ENCODE measurements around the gene FAR1.
"Not testable (repeated sequence)": the region's sequence is repeated elsewhere in the genome, so short reads cannot be mapped to it uniquely, and the experiment has no call there.

The FAR1 gene

DNA sequence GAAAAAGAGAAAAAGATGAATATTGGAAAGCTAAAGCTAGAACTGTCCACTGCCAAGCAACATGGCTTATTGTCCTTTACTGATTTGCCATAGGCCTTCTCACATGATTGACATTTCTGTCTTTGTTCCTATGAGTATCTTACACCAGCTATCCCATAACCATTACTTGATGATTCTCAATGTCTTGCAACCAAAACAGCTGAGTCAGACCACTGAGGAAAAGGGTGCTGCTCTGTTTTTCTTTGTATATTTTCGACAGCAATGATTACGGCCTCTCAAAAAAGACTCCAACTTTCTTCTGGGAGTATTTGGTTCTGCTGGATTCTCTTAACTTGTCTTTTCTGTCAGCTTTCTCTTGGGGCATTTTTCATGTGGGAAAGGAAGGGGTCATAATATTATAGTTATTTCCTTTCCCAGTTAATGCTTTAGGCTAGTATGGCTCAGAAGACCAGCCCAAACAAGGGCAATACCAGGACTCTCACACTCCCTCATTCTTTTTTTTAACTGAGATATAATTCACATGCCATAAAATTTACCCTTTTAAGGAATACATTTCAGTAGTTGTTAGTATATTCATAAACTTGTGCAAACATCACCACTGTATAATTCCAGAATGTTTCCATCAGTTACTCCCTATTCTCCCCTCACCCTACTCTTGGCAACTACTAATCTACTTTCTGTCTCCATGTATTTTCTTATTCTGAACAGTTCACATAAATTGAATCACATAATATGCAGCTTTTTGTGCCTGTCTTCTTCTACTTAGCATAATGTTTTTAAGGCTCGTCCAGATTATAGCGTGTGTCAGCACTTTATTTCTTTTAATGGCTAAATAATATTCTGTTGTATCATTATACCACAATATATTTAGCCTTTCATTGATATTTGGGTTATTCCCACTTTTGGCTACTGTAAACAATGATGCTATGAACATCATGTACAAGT lies 31.1 kb upstream of the FAR1 start:
- TF ChIP-seq ZFX (IDR thresholded peaks at IDR 0.05): no peak
- TF ChIP-seq, protein P1, sequence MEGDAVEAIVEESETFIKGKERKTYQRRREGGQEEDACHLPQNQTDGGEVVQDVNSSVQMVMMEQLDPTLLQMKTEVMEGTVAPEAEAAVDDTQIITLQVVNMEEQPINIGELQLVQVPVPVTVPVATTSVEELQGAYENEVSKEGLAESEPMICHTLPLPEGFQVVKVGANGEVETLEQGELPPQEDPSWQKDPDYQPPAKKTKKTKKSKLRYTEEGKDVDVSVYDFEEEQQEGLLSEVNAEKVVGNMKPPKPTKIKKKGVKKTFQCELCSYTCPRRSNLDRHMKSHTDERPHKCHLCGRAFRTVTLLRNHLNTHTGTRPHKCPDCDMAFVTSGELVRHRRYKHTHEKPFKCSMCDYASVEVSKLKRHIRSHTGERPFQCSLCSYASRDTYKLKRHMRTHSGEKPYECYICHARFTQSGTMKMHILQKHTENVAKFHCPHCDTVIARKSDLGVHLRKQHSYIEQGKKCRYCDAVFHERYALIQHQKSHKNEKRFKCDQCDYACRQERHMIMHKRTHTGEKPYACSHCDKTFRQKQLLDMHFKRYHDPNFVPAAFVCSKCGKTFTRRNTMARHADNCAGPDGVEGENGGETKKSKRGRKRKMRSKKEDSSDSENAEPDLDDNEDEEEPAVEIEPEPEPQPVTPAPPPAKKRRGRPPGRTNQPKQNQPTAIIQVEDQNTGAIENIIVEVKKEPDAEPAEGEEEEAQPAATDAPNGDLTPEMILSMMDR (conservative IDR thresholded peaks at IDR 0.05): no peak
- no peak overlapping the region for H3K27ac ChIP-seq

DNA sequence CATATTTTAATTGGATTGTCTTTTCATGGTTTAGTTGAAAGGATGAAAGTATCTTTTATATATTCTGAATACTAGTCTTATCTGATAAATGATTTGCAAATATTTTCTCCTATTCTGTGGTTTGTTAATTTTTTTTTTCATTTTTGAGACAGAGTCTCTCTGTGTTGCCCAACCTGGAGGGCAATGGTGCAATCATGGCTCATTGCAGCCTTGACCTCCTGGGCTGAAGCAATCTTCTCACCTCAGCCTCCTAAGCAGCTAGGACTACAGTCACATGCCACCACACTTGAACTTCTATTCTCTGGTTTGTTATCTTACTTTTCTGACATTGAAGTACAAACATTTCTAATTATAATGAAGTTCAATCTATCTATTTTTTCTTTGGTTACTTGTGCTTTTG lies 30.0 kb upstream of the FAR1 start:
- TF ChIP-seq ZFX (IDR thresholded peaks at IDR 0.05): no peak
- TF ChIP-seq, protein P1 (conservative IDR thresholded peaks at IDR 0.05): no peak
- H3K27ac ChIP-seq: no peak overlapping the region

DNA sequence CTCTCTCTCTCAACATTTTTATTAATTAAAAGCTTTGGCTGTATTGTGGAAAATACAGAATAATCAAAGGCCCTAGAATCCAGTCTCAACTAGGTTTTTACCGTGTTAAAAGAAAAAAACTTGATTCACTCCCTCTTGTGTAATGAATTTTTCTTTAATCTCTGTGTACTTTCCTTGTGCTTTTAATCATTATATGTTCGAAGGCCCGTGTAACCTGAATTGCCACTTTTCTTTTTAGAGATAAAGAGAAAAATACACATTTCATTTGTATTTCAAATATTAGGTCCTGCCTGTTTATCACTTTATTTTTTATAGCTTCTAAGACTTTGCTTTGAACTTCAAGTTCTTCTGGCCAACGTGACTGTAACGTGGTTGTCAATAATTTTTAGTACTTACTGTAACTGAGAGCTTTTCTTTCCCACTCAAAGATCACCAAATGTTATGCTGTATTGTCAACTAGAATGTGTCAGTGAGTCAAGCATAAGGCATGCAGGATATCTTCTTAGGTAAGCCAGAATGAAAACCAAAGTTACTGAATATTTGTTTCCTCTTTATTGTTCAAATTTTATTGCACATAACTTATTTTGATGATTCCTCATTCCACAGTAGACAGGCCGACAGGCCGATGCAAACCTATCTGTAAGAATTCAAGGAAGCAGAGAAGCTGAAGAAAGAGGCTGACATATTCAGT lies 23.3 kb upstream of the FAR1 start:
- H3K27ac ChIP-seq: no peak overlapping the region
- no peak for TF ChIP-seq ZFX (IDR thresholded peaks at IDR 0.05)
- TF ChIP-seq, protein P1 (conservative IDR thresholded peaks at IDR 0.05): no peak

DNA sequence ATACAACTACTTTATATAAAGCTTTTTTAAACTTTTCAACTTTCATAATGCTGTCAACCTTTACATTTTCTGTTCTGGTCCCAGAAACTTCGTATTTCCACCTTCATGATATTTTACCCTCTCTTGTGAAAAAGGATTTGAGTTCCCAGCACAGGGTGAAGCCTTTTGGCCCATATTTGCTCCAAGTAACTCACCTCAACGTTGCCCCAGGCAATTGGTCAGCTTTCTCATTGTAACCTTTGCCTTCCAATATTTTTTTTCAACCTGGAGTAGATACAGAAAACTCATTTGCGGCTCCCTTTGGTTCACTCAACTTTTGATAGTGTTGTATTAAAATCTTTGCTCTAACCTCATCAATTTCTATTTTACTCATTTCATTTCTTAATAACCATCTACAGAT lies 21.1 kb upstream of the FAR1 start:
- no peak overlapping the region for H3K27ac ChIP-seq
- no peak for TF ChIP-seq ZFX (IDR thresholded peaks at IDR 0.05)
- TF ChIP-seq, protein P1 (conservative IDR thresholded peaks at IDR 0.05): no peak

DNA sequence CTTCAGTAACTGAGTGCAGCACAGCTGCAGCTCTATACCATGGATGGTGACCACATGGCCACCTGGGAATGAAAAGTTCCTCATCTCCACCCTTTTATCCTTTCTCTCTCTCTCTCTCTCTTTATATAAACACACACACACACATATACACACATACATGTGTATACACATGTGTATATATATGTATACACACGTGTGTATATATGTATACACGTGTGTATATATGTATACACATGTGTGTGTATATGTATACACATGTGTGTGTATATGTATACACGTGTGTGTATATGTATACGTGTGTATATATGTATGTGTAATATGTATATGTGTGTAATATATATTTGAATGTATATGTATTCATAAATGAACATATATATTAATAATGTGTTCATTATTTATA lies 18.8 kb upstream of the FAR1 start:
- H3K27ac ChIP-seq: no peak overlapping the region
- no peak for TF ChIP-seq ZFX (IDR thresholded peaks at IDR 0.05)
- TF ChIP-seq, protein P1 (conservative IDR thresholded peaks at IDR 0.05): no peak

DNA sequence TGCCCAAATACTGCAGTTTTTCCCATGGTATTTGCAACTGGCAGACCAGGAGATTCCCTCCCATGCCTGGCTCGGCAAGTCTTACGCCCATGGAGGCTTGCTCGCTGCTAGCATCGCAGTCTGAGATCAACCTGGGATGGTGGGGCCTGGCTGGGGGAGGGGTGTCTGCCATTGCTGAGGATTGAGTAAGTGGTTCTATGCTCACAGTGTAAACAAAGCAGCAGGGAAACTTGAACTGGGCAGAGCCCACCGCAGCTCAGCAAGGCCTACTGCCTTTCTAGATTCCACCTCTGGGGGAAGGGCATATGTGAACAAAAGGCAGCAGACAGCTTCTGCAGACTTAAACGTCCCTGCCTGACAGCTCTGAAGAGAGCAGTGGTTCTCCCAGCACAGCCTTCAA lies 17.0 kb upstream of the FAR1 start:
- H3K27ac ChIP-seq: not testable (repeated sequence)

DNA sequence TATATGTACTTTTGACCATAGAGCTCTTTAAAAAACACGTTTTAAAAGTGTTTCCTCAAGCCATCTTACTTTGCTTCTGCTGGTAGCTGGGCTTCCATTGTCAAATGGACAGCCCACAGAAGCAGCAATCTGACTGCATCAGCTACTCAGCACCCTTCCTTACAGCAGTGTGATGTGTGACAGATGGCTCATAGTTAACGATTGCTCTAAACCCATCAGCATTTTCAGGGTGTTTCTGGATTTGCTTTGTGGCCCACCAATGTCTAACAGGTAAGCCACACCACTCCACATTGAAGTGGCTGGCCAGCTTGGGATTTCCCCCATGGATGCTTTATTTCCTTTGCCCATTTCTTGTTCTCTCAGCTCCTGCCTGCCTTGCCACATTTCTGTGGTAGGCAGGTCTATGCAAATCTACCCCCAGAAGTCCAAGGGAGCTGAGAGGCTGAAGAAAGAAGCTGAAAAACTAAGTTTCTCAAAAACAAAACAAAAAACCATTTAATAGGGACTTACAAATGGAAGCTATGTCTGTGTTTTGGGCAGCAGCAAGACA lies 7.3 kb upstream of the FAR1 start:
- H3K27ac ChIP-seq: no peak overlapping the region
- TF ChIP-seq, protein P1 (conservative IDR thresholded peaks at IDR 0.05): no peak
- no peak for TF ChIP-seq ZFX (IDR thresholded peaks at IDR 0.05)
